ENCODE results near the gene PDGFA.

- no peak for TF ChIP-seq EZH2 (IDR thresholded peaks at IDR 0.05; ENCODE audit: insufficient read depth, poor library complexity, severe bottlenecking)
- TF ChIP-seq EZH2phosphoT487 (IDR thresholded peaks at IDR 0.05; ENCODE audit: insufficient read depth, low read depth) = no peak
These were observed 66.7 kb downstream of the PDGFA start for GRCh38 chr7:452791-453455.

Measured in GM23248 (cell line).